GM12878 (cell line): Measurements from ENCODE around the gene CDH5. TPM values are rescaled to one million over a fixed set of nuclear protein-coding genes. Genes with fewer than 3 reads are reported as not detected.

Experiments used
- ATAC-seq: fragments of 200-7000 bp; cut with Tn5 transposase; 3 replicates; pipeline ENCODE4 v1.9.1; 2020; ENCODE audit warnings: mild to moderate bottlenecking, moderate library complexity
- BruUV-seq: library from RNA; stranded (reverse); fragments of 400-500 nt; replicated peaks from 2 replicates; lab custom pipeline; 2021; lab: Mats Ljungman, UMichigan
- CTCF ChIA-PET: fragments of 300-600 bp; sonication (Branson Sonifier 250); formaldehyde crosslinking; extraction: SDS; loops from one replicate; lab custom pipeline; 2021; ENCODE audit warnings: inconsistent platforms; lab: Yijun Ruan, JAX
- POLR2A ChIA-PET: fragments of 350-600 bp; formaldehyde crosslinking; extraction: SDS; loops from one replicate; lab custom pipeline; 2021; ENCODE audit warnings: inconsistent platforms; lab: Charles Lee
- RAD21 ChIA-PET: fragments of 300-600 bp; sonication (Branson Sonifier 250); formaldehyde crosslinking; loops from one replicate; lab custom pipeline; 2023; ENCODE audit warnings: antibody characterized with exemption; ENCODE audit not compliant: unreplicated experiment; lab: Charles Lee
- SMC1A ChIA-PET: fragments of 300-600 bp; sonication (Branson Sonifier 250); formaldehyde crosslinking; loops from one replicate; lab custom pipeline; 2023; ENCODE audit not compliant: unreplicated experiment, uncharacterized antibody; lab: Charles Lee
- DNase-seq: peaks from one replicate; pipeline ENCODE4 v3.0.0-alpha.2; 2011; ENCODE audit warnings: low read depth, low spot score
- FAIRE-seq: peaks from 3 replicates; lab custom pipeline; 2011; peaks lifted over from hg19 to GRCh38; lab: Jason Lieb, UNC
- H2AFZ ChIP-seq: 2 replicates; pipeline ENCODE4 v1.6.0; 2011; ENCODE audit warnings: low read depth, low read length, control low read depth; ENCODE audit not compliant: control insufficient read depth
- H3K27ac ChIP-seq: 2 replicates; pipeline ENCODE4 v1.5.1; 2011; ENCODE audit warnings: control low read depth; ENCODE audit not compliant: control insufficient read depth, insufficient read depth
- H3K27me3 ChIP-seq, 2 experiments: replicated peaks in 1 of 2; 2 replicates each; pipeline versions ENCODE4 v1.6.0 to v1.6.1; 2011; ENCODE audit warnings: low read length in 1 of 2; ENCODE audit not compliant: control insufficient read depth in 2 of 2, insufficient read depth in 2 of 2
- H3K36me3 ChIP-seq, 2 experiments: 2 replicates each; pipeline ENCODE4 v1.5.1; 2011; ENCODE audit warnings: low read length in 1 of 2; ENCODE audit not compliant: control insufficient read depth in 2 of 2, insufficient read depth in 2 of 2
- H3K4me1 ChIP-seq: 2 replicates; pipeline ENCODE4 v1.6.1; 2011; ENCODE audit warnings: mild to moderate bottlenecking, low read length, moderate library complexity, mixed read lengths; ENCODE audit not compliant: control insufficient read depth, insufficient read depth
- H3K4me2 ChIP-seq: 2 replicates; pipeline ENCODE4 v1.6.0; 2011; ENCODE audit warnings: control low read depth; ENCODE audit not compliant: control insufficient read depth, insufficient read depth
- H3K4me3 ChIP-seq: fragments of 200-600 bp; sonication (generic); 2 replicates; pipeline ENCODE4 v1.5.1; 2016
- H3K79me2 ChIP-seq: 2 replicates; pipeline ENCODE4 v1.6.0; 2011; ENCODE audit warnings: low read length; ENCODE audit not compliant: control insufficient read depth, insufficient read depth
- H3K9ac ChIP-seq: 2 replicates; pipeline ENCODE4 v1.8.0; 2011; ENCODE audit warnings: low read length, control low read depth, mixed read lengths; ENCODE audit not compliant: control insufficient read depth, insufficient read depth
- H3K9me3 ChIP-seq: replicated peaks from 3 replicates; pipeline ENCODE4 v1.5.1; 2011; ENCODE audit warnings: mild to moderate bottlenecking, low read length; ENCODE audit not compliant: control insufficient read depth, insufficient read depth
- H4K20me1 ChIP-seq: 2 replicates; pipeline ENCODE4 v1.6.0; 2011; ENCODE audit not compliant: control insufficient read depth, insufficient read depth
- BHLHE40 ChIP-seq, 2 experiments: fragments of 450-650 bp in 1 of 2; IDR thresholded peaks; 2 replicates each; pipeline ENCODE4 v1.6.1; 2011 to 2017; ENCODE audit warnings: low read depth in 2 of 2, borderline replicate concordance in 1 of 2, improper control_type of control experiment in 1 of 2, low read length in 1 of 2, mild to moderate bottlenecking in 1 of 2
- HDGF ChIP-seq: fragments of 450-650 bp; IDR thresholded peaks from 2 replicates; pipeline ENCODE4 v1.6.1; 2016; ENCODE audit warnings: antibody characterized with exemption
- MEF2B ChIP-seq: fragments of 450-650 bp; IDR thresholded peaks from 2 replicates; pipeline ENCODE4 v1.6.1; 2018; ENCODE audit warnings: mild to moderate bottlenecking, moderate library complexity; ENCODE audit not compliant: partially characterized antibody, poor library complexity, severe bottlenecking
- MTA2 ChIP-seq: fragments of 450-650 bp; IDR thresholded peaks from 2 replicates; pipeline ENCODE4 v1.6.1; 2016; ENCODE audit warnings: low read depth, mild to moderate bottlenecking, moderate library complexity
- NFYB ChIP-seq: IDR thresholded peaks from 2 replicates; pipeline ENCODE4 v1.6.1; 2011; ENCODE audit warnings: low read depth, mild to moderate bottlenecking, low read length, improper control_type of control experiment, moderate library complexity; ENCODE audit not compliant: insufficient read depth
- RAD21 ChIP-seq: IDR thresholded peaks from 2 replicates; pipeline ENCODE4 v1.6.1; 2011; ENCODE audit warnings: mild to moderate bottlenecking, low read depth, low read length, moderate library complexity; ENCODE audit not compliant: insufficient read depth
- RELB ChIP-seq: fragments of 450-650 bp; IDR thresholded peaks from 2 replicates; pipeline ENCODE4 v1.6.1; 2017; ENCODE audit warnings: low read depth, mild to moderate bottlenecking, moderate library complexity
- SUPT20H ChIP-seq: IDR thresholded peaks from 2 replicates; pipeline ENCODE4 v1.6.1; 2011; ENCODE audit warnings: low read depth, mild to moderate bottlenecking, low read length, moderate library complexity, borderline replicate concordance; ENCODE audit not compliant: control insufficient read depth
- TBL1XR1 ChIP-seq: IDR thresholded peaks from 2 replicates; pipeline ENCODE4 v1.6.1; 2012; ENCODE audit warnings: low read depth, low read length, improper control_type of control experiment
- USF2 ChIP-seq: IDR thresholded peaks from 2 replicates; pipeline ENCODE4 v1.6.1; 2011; ENCODE audit warnings: low read depth, low read length, improper control_type of control experiment, borderline replicate concordance
- ZNF274 ChIP-seq: IDR thresholded peaks from one replicate; pipeline ENCODE4 v1.8.0; 2011; ENCODE audit not compliant: insufficient read length, insufficient read depth
- WGBS: methylation state at CpG from one replicate; pipeline ENCODE4 v1.1.6; 2016; ENCODE audit warnings: low lambda C conversion rate; ENCODE audit not compliant: insufficient replicate concordance, insufficient coverage; ENCODE audit errors: missing lambda C conversion rate; 5-methylcytosine and 5-hydroxymethylcytosine counted together
- in situ Hi-C: fragments of 300-500 bp; cut with MboI; formaldehyde crosslinking; loops from 9 replicates; pipeline ENCODE4 v1.14.3; 2018; ENCODE audit warnings: mixed read lengths
- intact Hi-C: fragments of 100-400 bp; cut with micrococcal nuclease; formaldehyde crosslinking; loops from one replicate; pipeline ENCODE4 v1.14.2; 2022; ENCODE audit not compliant: unreplicated experiment
- polyA plus RNA-seq, 11 experiments: library from polyadenylated mRNA; depleted of rRNA in 4 of 11; unstranded in 6 of 11; stranded (reverse) in 5 of 11; fragments of >200 nt; fragmentation: Nextera tagmentation in 4 of 11; fragmentation: Illumina TruSeq in 1 of 11; extraction: Ambion mirVana in 4 of 11; extraction: Trizol in 1 of 11; gene quantifications; 1 replicate in 1 of 11; 2 replicates in 10 of 11; pipeline versions ENCODE4 v1.2.1 to v1.2.3, GENCODE V29; 2011 to 2016; ENCODE audit warnings: inconsistent platforms in 2 of 11, missing spikeins in 2 of 11, low read depth in 1 of 11
- total RNA-seq, 4 experiments: library from RNA; depleted of rRNA in 3 of 4; stranded (reverse); fragments of >200 nt in 3 of 4; fragmentation: Illumina TruSeq in 1 of 4; extraction: Trizol in 1 of 4; gene quantifications; 2 replicates each; pipeline versions ENCODE4 v1.2.1 to v1.2.3, GENCODE V29; 2013 to 2021

Gene CDH5
- total and polyA plus RNA-seq, 10 of the 15 experiments (the other 5 are each of a cell fraction or from before 2014, with no cell fraction given), result not detected

- no peaks in the 10 kb centered on the region for H3K36me3 ChIP-seq
- no peaks in the 10 kb centered on the region for H3K79me2 ChIP-seq
- no TSS peak for BruUV-seq
- 30% methylated on average over 5 of the region's 5 CpGs for WGBS
- ChIA-PET CTCF (no interaction called here), SMC1A (no interaction called here), RAD21 (no interaction called here)
- H3K9me3 ChIP-seq, result no peaks in the 10 kb centered on the region; the same call in 2 of the 3 replicates
- FAIRE-seq (no peak), DNase-seq (no peak)
- no peak overlapping the region for H3K4me3 ChIP-seq
- intact Hi-C loops (no loop called here), in situ Hi-C loops (no loop called here)
- no peak overlapping the region for H3K27ac ChIP-seq
- no peak overlapping the region for H2AFZ ChIP-seq
- H3K9ac ChIP-seq, result no peak overlapping the region
- no peak for TF ChIP-seq TBL1XR1
- no peak for TF ChIP-seq BHLHE40 (IDR thresholded peaks at IDR 0.05; ENCODE audit: borderline replicate concordance in 1 of 2, low read depth in 2 of 2, low read length in 1 of 2)
- TF ChIP-seq NFYB, result no peak
- no peak for TF ChIP-seq SUPT20H
- no peak for TF ChIP-seq USF2
- no peak for TF ChIP-seq MEF2B
- TF ChIP-seq MTA2, result no peak
- TF ChIP-seq RAD21, result no peak
- no peak for TF ChIP-seq ZNF274
- TF ChIP-seq RELB, result no peak
- no peak for TF ChIP-seq HDGF
- TF ChIP-seq, all 136 proteins: peak for 0
- ATAC-seq, result no peak
- H4K20me1 ChIP-seq, result no peaks in the 10 kb centered on the region
- POLR2A ChIA-PET, result no interaction called here
- H3K4me2 ChIP-seq, result no peak overlapping the region
- H3K4me1 ChIP-seq, result peaks cover 5% of the 10 kb centered on the region; the same call in 1 of the 2 replicates
- H3K27me3 ChIP-seq, result no peaks in the 10 kb centered on the region
These were observed 7.2 kb downstream of the CDH5 start for GRCh38 chr16:66373667-66374066.
